ENCODE measurements around the gene CCDC127. TPM values are rescaled to one million over a fixed set of nuclear protein-coding genes. Genes with fewer than 3 reads are reported as not detected.
A peak's percentile ranks its signal among the peaks of the same experiment; 100 is the strongest.

The CCDC127 gene
- total and polyA plus RNA-seq, 2 of the 13 experiments (the other 11 are each of a cell fraction or from before 2014, with no cell fraction given) = 2.9 to 4.3 TPM

DNA sequence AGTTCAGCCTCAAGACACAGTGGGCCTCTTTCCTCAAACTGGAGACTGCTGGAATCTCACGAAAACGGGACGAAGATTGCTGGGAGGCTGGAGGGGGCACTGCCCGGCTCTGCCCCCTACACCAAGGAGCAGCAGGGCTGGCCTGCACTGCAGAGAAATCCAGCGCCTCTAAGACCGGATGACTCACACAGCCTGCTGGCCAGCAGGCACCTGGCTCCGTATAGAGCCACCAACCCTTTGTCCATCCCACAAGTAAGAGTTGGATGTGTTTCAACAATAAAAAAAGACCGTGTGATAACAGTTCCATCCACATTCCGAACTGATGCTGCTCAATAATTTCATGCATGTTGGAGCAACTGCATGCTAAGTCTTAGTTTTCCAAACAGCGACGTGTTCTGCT is 11.5 kb downstream of the CCDC127 start (continued):
- TF ChIP-seq ZNF768 (CRISPR knock-in tag; IDR thresholded peaks at IDR 0.05) = no peak

DNA sequence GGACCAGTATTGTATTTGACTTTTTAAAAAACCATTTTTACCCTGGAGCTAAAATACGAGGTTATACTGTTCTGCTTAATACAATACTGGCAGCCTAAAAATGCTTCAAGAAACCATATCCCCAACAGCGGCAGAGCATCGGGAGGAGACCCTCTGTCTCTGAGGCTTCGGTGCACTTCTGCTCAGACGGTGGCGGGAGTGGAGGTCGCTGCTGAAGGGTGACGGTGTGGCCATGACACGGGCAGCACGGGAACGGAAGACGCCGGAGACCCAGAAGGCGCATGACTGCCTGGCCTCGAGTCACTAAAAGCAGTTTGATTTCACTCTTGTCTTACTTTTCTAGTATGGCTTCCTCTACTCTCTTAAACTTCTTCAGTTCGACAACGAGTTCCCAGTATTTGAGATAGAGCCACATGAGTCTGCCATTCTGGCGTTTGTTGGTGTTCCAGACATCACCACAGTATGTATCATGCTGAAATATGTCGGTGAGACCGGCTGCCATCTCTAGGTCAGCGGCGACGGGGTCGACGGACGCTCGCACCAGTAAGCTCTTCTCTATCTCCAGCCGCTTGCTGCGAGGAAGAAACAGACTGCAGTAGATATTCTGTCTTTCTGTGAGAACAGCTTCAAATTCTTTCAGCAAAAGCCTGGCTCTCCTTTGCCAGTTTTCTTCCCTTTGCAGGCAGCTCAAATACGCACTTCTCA is 12.8 kb downstream of the CCDC127 start:
- Histone ChIP-seq H3K9ac (ENCODE audit: insufficient read depth, low read depth, low read length) (no peak overlapping the region), H3K27ac (ENCODE audit: extremely low read length, insufficient read depth, low read length) (no peak overlapping the region), H3K27me3 (ENCODE audit: control insufficient read depth in 1 of 2, insufficient read depth in 2 of 2, low read length in 2 of 2) (no peaks in the 10 kb centered on the region), H3K4me1 (ENCODE audit: insufficient read depth, low read length) (no peaks in the 10 kb centered on the region), H3K4me3 (replicated peaks in 1 of 3; ENCODE audit: insufficient read depth in 1 of 3, low read depth in 2 of 3, low read length in 3 of 3) (no peak overlapping the region), H3K9me3 (ENCODE audit: low read length) (no peaks in the 10 kb centered on the region), H2AFZ (ENCODE audit: low read length) (no peak overlapping the region), H4K20me1 (ENCODE audit: insufficient read depth, low read length) (peaks cover 14% of the 10 kb centered on the region; the same call in 1 of the 2 replicates), H3K4me2 (ENCODE audit: low read depth, low read length) (no peak overlapping the region), H3K36me3 (replicated peaks in 1 of 2; ENCODE audit: control insufficient read depth in 1 of 2, insufficient read depth in 2 of 2, low read length in 2 of 2) (peaks cover 15 to 40% of the 10 kb centered on the region in 2 experiments; a peak in 4 of 5 replicates), H3K79me2 (ENCODE audit: insufficient read depth, low read length) (peaks cover 23% of the 10 kb centered on the region)
- CTCF ChIA-PET (ENCODE audit: low intra/inter-chr PET ratio, low total read pairs) = no interaction called here
- no peak for DNase-seq (ENCODE audit: low spot score)
- intact Hi-C loops (cut with micrococcal nuclease; ENCODE audit: unreplicated experiment) = no loop called here
- no peak for ATAC-seq
- no peak for FAIRE-seq
- 96% methylated on average over 30 of the region's 30 CpGs for WGBS (ENCODE audit: low lambda C conversion rate)
- POLR2A ChIA-PET = no interaction called here
- TSS peak; percentile 42 for BruUV-seq (replicated peaks)
- in situ Hi-C loops (cut with HindIII; ENCODE audit: extremely low pct_ligation_motif_present, low pct_unique_long_range_greater_than_20kb) = no loop called here
- TF ChIP-seq, protein P1, sequence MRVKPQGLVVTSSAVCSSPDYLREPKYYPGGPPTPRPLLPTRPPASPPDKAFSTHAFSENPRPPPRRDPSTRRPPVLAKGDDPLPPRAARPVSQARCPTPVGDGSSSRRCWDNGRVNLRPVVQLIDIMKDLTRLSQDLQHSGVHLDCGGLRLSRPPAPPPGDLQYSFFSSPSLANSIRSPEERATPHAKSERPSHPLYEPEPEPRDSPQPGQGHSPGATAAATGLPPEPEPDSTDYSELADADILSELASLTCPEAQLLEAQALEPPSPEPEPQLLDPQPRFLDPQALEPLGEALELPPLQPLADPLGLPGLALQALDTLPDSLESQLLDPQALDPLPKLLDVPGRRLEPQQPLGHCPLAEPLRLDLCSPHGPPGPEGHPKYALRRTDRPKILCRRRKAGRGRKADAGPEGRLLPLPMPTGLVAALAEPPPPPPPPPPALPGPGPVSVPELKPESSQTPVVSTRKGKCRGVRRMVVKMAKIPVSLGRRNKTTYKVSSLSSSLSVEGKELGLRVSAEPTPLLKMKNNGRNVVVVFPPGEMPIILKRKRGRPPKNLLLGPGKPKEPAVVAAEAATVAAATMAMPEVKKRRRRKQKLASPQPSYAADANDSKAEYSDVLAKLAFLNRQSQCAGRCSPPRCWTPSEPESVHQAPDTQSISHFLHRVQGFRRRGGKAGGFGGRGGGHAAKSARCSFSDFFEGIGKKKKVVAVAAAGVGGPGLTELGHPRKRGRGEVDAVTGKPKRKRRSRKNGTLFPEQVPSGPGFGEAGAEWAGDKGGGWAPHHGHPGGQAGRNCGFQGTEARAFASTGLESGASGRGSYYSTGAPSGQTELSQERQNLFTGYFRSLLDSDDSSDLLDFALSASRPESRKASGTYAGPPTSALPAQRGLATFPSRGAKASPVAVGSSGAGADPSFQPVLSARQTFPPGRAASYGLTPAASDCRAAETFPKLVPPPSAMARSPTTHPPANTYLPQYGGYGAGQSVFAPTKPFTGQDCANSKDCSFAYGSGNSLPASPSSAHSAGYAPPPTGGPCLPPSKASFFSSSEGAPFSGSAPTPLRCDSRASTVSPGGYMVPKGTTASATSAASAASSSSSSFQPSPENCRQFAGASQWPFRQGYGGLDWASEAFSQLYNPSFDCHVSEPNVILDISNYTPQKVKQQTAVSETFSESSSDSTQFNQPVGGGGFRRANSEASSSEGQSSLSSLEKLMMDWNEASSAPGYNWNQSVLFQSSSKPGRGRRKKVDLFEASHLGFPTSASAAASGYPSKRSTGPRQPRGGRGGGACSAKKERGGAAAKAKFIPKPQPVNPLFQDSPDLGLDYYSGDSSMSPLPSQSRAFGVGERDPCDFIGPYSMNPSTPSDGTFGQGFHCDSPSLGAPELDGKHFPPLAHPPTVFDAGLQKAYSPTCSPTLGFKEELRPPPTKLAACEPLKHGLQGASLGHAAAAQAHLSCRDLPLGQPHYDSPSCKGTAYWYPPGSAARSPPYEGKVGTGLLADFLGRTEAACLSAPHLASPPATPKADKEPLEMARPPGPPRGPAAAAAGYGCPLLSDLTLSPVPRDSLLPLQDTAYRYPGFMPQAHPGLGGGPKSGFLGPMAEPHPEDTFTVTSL (CRISPR knock-in tag; IDR thresholded peaks at IDR 0.05; ENCODE audit: borderline replicate concordance) = no peak
- TF ChIP-seq, protein P2, sequence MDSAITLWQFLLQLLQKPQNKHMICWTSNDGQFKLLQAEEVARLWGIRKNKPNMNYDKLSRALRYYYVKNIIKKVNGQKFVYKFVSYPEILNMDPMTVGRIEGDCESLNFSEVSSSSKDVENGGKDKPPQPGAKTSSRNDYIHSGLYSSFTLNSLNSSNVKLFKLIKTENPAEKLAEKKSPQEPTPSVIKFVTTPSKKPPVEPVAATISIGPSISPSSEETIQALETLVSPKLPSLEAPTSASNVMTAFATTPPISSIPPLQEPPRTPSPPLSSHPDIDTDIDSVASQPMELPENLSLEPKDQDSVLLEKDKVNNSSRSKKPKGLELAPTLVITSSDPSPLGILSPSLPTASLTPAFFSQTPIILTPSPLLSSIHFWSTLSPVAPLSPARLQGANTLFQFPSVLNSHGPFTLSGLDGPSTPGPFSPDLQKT (CRISPR knock-in tag; IDR thresholded peaks at IDR 0.05; ENCODE audit: borderline replicate concordance) = no peak
- TF ChIP-seq, protein P3, sequence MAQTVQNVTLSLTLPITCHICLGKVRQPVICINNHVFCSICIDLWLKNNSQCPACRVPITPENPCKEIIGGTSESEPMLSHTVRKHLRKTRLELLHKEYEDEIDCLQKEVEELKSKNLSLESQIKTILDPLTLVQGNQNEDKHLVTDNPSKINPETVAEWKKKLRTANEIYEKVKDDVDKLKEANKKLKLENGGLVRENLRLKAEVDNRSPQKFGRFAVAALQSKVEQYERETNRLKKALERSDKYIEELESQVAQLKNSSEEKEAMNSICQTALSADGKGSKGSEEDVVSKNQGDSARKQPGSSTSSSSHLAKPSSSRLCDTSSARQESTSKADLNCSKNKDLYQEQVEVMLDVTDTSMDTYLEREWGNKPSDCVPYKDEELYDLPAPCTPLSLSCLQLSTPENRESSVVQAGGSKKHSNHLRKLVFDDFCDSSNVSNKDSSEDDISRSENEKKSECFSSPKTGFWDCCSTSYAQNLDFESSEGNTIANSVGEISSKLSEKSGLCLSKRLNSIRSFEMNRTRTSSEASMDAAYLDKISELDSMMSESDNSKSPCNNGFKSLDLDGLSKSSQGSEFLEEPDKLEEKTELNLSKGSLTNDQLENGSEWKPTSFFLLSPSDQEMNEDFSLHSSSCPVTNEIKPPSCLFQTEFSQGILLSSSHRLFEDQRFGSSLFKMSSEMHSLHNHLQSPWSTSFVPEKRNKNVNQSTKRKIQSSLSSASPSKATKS (CRISPR knock-in tag; IDR thresholded peaks at IDR 0.05) = no peak
- TF ChIP-seq NONO (IDR thresholded peaks at IDR 0.05) (no peak), NONO (CRISPR knock-in tag; conservative IDR thresholded peaks at IDR 0.05) (no peak), PHF21A (CRISPR knock-in tag; IDR thresholded peaks at IDR 0.05) (no peak), ZFP90 (CRISPR knock-in tag; IDR thresholded peaks at IDR 0.05; ENCODE audit: borderline replicate concordance) (no peak), ZNF782 (CRISPR knock-in tag; IDR thresholded peaks at IDR 0.05; ENCODE audit: borderline replicate concordance) (no peak), ZFX (CRISPR knock-in tag; IDR thresholded peaks at IDR 0.05; ENCODE audit: low read depth) (no peak)
- TF ChIP-seq, protein P4, sequence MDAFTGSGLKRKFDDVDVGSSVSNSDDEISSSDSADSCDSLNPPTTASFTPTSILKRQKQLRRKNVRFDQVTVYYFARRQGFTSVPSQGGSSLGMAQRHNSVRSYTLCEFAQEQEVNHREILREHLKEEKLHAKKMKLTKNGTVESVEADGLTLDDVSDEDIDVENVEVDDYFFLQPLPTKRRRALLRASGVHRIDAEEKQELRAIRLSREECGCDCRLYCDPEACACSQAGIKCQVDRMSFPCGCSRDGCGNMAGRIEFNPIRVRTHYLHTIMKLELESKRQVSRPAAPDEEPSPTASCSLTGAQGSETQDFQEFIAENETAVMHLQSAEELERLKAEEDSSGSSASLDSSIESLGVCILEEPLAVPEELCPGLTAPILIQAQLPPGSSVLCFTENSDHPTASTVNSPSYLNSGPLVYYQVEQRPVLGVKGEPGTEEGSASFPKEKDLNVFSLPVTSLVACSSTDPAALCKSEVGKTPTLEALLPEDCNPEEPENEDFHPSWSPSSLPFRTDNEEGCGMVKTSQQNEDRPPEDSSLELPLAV (CRISPR knock-in tag; conservative IDR thresholded peaks at IDR 0.05; ENCODE audit: low read depth) = no peak

Measured in HepG2 (cell line).